Memory B cell (primary cell): ENCODE data around the gene GPR171.

Experiments used
- ATAC-seq: fragments of 150-1000 bp; cut with Tn5 transposase; 2 replicates; pipeline ENCODE4 v1.10.0; 2021; ENCODE audit warnings: low read depth, mild to moderate bottlenecking, moderate library complexity
- DNase-seq, 2 donors: peaks; one replicate each; pipeline ENCODE4 v3.0.0; 2022; ENCODE audit warnings: low spot score in 2 of 2
- H3K27ac Mint-ChIP-seq: one replicate; pipeline ENCODE4 v1.8.0; 2022; ENCODE audit warnings: mild to moderate bottlenecking, moderate library complexity, mixed read lengths
- H3K27me3 Mint-ChIP-seq: one replicate; pipeline ENCODE4 v1.8.0; 2022; ENCODE audit warnings: mixed read lengths
- H3K36me3 Mint-ChIP-seq: one replicate; pipeline ENCODE4 v1.8.0; 2022; ENCODE audit warnings: mild to moderate bottlenecking, mixed read lengths
- H3K4me1 Mint-ChIP-seq: one replicate; pipeline ENCODE4 v1.8.0; 2022; ENCODE audit warnings: mixed read lengths
- H3K4me3 Mint-ChIP-seq: one replicate; pipeline ENCODE4 v1.8.0; 2022; ENCODE audit warnings: mild to moderate bottlenecking, moderate library complexity, mixed read lengths
- H3K9me3 Mint-ChIP-seq: one replicate; pipeline ENCODE4 v1.8.0; 2022; ENCODE audit warnings: mixed read lengths

Gene GPR171

DNA sequence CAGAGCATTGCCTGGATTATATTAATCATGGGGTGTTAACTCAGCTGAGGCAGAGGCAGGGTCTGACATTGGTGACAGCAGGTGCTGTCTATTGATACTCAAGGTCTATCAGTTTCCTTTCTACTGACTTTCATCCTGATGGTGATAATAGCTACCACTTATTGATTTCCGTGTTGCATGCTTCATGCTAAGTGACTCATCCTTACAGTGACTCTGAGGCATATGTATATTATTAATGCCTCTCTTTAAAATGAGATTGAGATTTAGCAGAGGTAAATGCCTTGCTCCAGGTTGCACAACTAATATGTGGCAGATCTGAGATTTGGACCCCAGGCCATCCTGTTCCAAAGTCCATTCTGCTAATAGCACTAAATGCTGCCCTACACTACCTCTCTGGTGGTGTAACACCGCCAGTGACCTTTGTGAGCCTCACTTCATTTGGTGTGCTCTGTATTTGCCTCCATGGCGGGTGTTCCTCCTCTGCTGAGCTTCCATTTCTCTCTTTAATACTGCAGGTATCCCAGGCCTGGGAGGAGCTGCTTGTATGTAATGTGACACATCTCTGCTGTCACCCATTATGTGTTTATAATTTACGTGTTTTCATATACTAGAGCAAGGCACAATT lies 50.4 kb downstream of the GPR171 start:
- Mint-ChIP-seq H3K9me3 (no peaks in the 10 kb centered on the region), H3K27me3 (peaks cover 1% of the 10 kb centered on the region), H3K4me3 (no peak overlapping the region), H3K27ac (no peak overlapping the region), H3K4me1 (no peaks in the 10 kb centered on the region), H3K36me3 (no peaks in the 10 kb centered on the region)
- ATAC-seq (no peak), DNase-seq (no peak)
